Keratinocyte (primary cell): Measurements from ENCODE around the gene STK33.

Experiments
- CTCF ChIP-seq, 3 experiments: IDR thresholded peaks in 1 of 3; conservative IDR thresholded peaks in 1 of 3; optimal IDR thresholded peaks in 1 of 3; 2 replicates in 2 of 3; 3 replicates in 1 of 3; pipeline versions ENCODE3 to v1.5.1; 2011; ENCODE audit warnings: low read length in 3 of 3, mild to moderate bottlenecking in 3 of 3, moderate library complexity in 2 of 3, control low read depth in 1 of 3, inconsistent platforms in 1 of 3; ENCODE audit not compliant: insufficient read depth in 2 of 3; ENCODE audit errors: extremely low read depth in 1 of 3
- EZH2 ChIP-seq: IDR thresholded peaks from one replicate; pipeline ENCODE4 v1.6.1; 2012; ENCODE audit warnings: inconsistent platforms, mild to moderate bottlenecking, low read length, moderate library complexity

GRCh38 chr11:8574798-8575197 lies 19.2 kb downstream of the STK33 start:
- no peak for TF ChIP-seq CTCF (optimal IDR thresholded peaks at IDR 0.05 in 1 of 3, IDR thresholded peaks at IDR 0.05 in 1 of 3, conservative IDR thresholded peaks at IDR 0.05 in 1 of 3; ENCODE audit: extremely low read depth in 1 of 3, insufficient read depth in 2 of 3, low read length in 3 of 3)
- TF ChIP-seq EZH2 = no peak
